ENCODE data around the gene SSNA1.

The SSNA1 gene

DNA sequence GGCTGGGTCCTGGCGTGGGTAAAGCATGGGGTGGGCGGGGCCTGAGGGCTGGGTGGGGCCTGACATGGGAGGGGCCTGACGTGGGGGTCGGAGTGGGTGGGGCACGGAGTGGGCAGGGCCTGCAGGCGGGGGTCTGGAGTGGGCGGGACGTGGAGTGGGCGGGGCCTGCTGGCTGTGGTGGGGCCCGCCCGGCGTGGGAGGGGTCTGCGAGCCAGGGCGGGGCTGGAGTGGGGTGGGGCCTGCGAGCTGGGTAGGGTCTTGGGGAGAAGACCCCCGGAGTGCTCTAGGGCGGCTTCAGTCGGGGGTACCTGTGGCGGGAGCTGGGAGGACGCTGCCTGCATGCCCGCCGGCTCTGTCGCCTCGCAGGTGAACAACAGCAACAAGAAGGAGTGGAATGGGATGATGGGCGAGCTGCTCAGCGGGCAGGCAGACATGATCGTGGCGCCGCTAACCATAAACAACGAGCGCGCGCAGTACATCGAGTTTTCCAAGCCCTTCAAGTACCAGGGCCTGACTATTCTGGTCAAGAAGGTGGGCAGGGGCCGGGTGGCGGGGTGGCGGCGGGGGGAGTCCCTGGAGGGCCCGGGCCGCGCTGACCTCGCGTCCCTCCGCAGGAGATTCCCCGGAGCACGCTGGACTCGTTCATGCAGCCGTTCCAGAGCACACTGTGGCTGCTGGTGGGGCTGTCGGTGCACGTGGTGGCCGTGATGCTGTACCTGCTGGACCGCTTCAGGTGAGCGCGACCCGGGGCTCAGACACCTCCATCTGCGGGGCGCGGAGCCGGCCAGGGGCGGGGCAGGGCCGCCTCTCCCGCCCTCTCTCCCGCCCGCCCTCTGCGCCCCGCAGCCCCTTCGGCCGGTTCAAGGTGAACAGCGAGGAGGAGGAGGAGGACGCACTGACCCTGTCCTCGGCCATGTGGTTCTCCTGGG lies 26.7 kb upstream of the SSNA1 start:
- no peak overlapping the region for H3K27ac Mint-ChIP-seq
- H3K4me3 Mint-ChIP-seq = no peak overlapping the region
- H3K9me3 Mint-ChIP-seq (ENCODE audit: low read depth) = no peaks in the 10 kb centered on the region
- H3K4me1 Mint-ChIP-seq (ENCODE audit: low read depth) = peaks cover 17% of the 10 kb centered on the region
- H3K36me3 Mint-ChIP-seq = no peaks in the 10 kb centered on the region
- H3K27me3 Mint-ChIP-seq = peaks cover 23% of the 10 kb centered on the region

GRCh38 chr9:137162505-137163364 lies 25.7 kb upstream of the SSNA1 start:
- no peak overlapping the region for H3K4me3 Mint-ChIP-seq
- H3K36me3 Mint-ChIP-seq = no peaks in the 10 kb centered on the region

DNA sequence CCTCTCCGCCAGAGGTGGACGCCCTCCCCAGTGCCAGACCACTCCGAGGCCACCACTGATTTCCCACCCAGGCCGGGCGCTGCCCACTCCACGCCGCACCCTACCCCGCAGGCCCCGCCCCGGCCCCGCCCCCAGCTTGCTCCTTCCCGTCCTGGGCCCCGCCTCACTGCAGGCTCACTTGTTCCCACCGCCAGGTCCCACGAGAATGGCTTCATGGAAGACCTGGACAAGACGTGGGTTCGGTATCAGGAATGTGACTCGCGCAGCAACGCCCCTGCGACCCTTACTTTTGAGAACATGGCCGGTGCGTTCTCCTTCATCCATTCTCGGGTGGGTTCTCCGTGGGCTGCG lies 25.1 kb upstream of the SSNA1 start:
- Mint-ChIP-seq H3K27ac (no peak overlapping the region), H3K9me3 (ENCODE audit: low read depth) (no peaks in the 10 kb centered on the region), H3K36me3 (no peaks in the 10 kb centered on the region), H3K27me3 (peaks cover 18% of the 10 kb centered on the region), H3K4me1 (ENCODE audit: low read depth) (peaks cover 9% of the 10 kb centered on the region), H3K4me3 (no peak overlapping the region)

More at GRCh38 chr9:137162505-137163364, 25.7 kb upstream of the SSNA1 start:
- Mint-ChIP-seq H3K4me1 (ENCODE audit: low read depth) (peaks cover 13% of the 10 kb centered on the region), H3K9me3 (ENCODE audit: low read depth) (no peaks in the 10 kb centered on the region), H3K27me3 (peaks cover 23% of the 10 kb centered on the region), H3K27ac (no peak overlapping the region)

GRCh38 chr9:137163805-137164204 lies 24.7 kb upstream of the SSNA1 start:
- Mint-ChIP-seq H3K36me3 (no peaks in the 10 kb centered on the region), H3K4me3 (no peak overlapping the region), H3K27ac (no peak overlapping the region), H3K9me3 (ENCODE audit: low read depth) (no peaks in the 10 kb centered on the region), H3K4me1 (ENCODE audit: low read depth) (peaks cover 6% of the 10 kb centered on the region), H3K27me3 (peaks cover 18% of the 10 kb centered on the region)

DNA sequence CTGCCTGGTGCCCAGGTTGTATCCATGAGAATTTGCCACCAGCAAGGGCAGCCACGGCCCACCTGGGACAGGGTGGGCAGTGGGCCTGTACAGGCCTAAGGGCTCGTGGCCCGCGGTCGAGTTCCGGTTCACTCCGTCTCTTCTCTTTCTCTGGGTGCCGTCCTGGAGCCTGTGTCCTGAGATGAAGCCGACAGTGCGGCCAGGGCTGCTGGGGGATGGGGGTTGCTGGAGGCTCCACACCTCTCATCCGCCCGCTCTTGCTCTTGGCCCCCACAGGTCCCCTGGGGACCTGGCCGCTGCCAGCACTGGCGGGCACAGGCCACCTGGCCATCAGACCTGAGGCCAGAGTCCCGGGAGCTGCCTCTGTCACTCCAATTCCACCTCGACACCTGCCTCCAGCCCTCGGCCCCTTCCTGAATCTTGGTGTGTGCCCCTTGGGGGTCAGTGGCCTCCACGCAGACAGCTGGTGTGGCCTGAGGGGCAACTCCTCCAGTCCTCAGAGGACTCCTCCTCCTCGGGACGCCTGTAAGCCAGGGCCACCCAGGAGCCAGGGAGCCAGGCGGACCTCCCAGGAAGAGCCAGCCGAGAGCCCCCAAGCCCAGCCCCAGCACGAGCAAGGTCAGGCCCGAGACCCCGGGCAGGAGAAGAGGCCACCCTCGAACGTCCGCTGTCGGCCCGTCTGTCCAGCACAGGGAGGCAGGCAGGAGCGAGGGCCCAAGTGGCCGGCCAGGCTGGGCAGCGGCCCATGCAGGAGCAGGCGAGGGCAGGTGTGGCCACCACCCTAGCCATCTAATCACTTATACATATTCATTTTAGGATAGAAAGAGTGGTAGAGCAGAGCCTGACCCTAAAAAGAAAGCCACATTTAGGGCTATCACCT lies 23.9 kb upstream of the SSNA1 start:
- H3K27me3 Mint-ChIP-seq = peaks cover 11% of the 10 kb centered on the region
- H3K4me3 Mint-ChIP-seq = no peak overlapping the region

GRCh38 chr9:137165250-137165836 lies 23.1 kb upstream of the SSNA1 start:
- Mint-ChIP-seq H3K4me1 (ENCODE audit: low read depth) (no peaks in the 10 kb centered on the region), H3K27me3 (peaks cover 8% of the 10 kb centered on the region), H3K9me3 (ENCODE audit: low read depth) (no peaks in the 10 kb centered on the region), H3K4me3 (no peak overlapping the region), H3K36me3 (no peaks in the 10 kb centered on the region), H3K27ac (no peak overlapping the region)

More for the DNA sequence above, 23.9 kb upstream of the SSNA1 start:
- no peaks in the 10 kb centered on the region for H3K9me3 Mint-ChIP-seq (ENCODE audit: low read depth)
- H3K36me3 Mint-ChIP-seq = no peaks in the 10 kb centered on the region
- no peak overlapping the region for H3K27ac Mint-ChIP-seq
- peaks cover 2% of the 10 kb centered on the region for H3K4me1 Mint-ChIP-seq (ENCODE audit: low read depth)

GRCh38 chr9:137166380-137167229 lies 21.9 kb upstream of the SSNA1 start:
- H3K4me3 Mint-ChIP-seq = peak overlapping the region; percentile 51

DNA sequence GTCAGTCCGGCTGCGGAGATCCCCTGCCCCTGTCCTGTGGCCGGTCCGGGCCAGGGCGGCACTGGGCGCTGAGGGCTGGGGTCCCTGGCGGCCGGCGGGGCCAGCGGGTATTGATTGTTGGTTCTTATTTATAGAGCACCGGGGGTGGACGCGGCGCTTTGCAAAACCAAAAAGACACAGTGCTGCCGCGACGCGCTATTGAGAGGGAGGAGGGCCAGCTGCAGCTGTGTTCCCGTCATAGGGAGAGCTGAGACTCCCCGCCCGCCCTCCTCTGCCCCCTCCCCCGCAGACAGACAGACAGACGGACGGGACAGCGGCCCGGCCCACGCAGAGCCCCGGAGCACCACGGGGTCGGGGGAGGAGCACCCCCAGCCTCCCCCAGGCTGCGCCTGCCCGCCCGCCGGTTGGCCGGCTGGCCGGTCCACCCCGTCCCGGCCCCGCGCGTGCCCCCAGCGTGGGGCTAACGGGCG lies 21.2 kb upstream of the SSNA1 start:
- no peaks in the 10 kb centered on the region for H3K4me1 Mint-ChIP-seq (ENCODE audit: low read depth)
- H3K36me3 Mint-ChIP-seq = no peaks in the 10 kb centered on the region
- no peak overlapping the region for H3K27ac Mint-ChIP-seq
- H3K4me3 Mint-ChIP-seq = no peak overlapping the region
- no peaks in the 10 kb centered on the region for H3K9me3 Mint-ChIP-seq (ENCODE audit: low read depth)
- H3K27me3 Mint-ChIP-seq = peaks cover 8% of the 10 kb centered on the region

More at GRCh38 chr9:137166380-137167229, 21.9 kb upstream of the SSNA1 start:
- Mint-ChIP-seq H3K36me3 (no peaks in the 10 kb centered on the region), H3K9me3 (ENCODE audit: low read depth) (no peaks in the 10 kb centered on the region), H3K27me3 (peaks cover 8% of the 10 kb centered on the region), H3K4me1 (ENCODE audit: low read depth) (no peaks in the 10 kb centered on the region), H3K27ac (no peak overlapping the region)

- no peak overlapping the region for H3K4me3 Mint-ChIP-seq
- H3K4me1 Mint-ChIP-seq (ENCODE audit: low read depth) = no peaks in the 10 kb centered on the region
- H3K27ac Mint-ChIP-seq = no peak overlapping the region
- no peaks in the 10 kb centered on the region for H3K36me3 Mint-ChIP-seq
- H3K9me3 Mint-ChIP-seq (ENCODE audit: low read depth) = no peaks in the 10 kb centered on the region
- H3K27me3 Mint-ChIP-seq = peaks cover 8% of the 10 kb centered on the region
These were observed 20.5 kb upstream of the SSNA1 start for GRCh38 chr9:137167747-137168572.

DNA sequence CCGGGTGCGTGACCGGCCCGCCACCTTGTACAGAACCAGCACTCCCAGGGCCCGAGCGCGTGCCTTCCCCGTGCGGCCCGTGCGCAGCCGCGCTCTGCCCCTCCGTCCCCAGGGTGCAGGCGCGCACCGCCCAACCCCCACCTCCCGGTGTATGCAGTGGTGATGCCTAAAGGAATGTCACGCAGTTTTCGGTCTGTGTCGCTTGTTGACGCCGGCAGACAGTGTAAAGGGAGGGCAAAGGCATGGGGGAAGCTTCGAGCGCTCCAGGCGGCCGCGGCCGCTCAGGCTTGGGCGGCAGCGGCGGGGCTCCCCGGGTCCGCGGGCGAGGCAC lies 19.9 kb upstream of the SSNA1 start:
- H3K4me1 Mint-ChIP-seq (ENCODE audit: low read depth) = no peaks in the 10 kb centered on the region
- H3K27ac Mint-ChIP-seq = no peak overlapping the region
- no peaks in the 10 kb centered on the region for H3K9me3 Mint-ChIP-seq (ENCODE audit: low read depth)
- H3K4me3 Mint-ChIP-seq = peak overlapping the region; percentile 23
- peaks cover 6% of the 10 kb centered on the region for H3K27me3 Mint-ChIP-seq
- H3K36me3 Mint-ChIP-seq = no peaks in the 10 kb centered on the region

- no peaks in the 10 kb centered on the region for H3K9me3 Mint-ChIP-seq (ENCODE audit: low read depth)
- peak overlapping the region; percentile 23 for H3K4me3 Mint-ChIP-seq
- H3K4me1 Mint-ChIP-seq (ENCODE audit: low read depth) = no peaks in the 10 kb centered on the region
- H3K27ac Mint-ChIP-seq = no peak overlapping the region
- H3K36me3 Mint-ChIP-seq = no peaks in the 10 kb centered on the region
- H3K27me3 Mint-ChIP-seq = peaks cover 4% of the 10 kb centered on the region
These were observed 19.3 kb upstream of the SSNA1 start for GRCh38 chr9:137168904-137169856.

DNA sequence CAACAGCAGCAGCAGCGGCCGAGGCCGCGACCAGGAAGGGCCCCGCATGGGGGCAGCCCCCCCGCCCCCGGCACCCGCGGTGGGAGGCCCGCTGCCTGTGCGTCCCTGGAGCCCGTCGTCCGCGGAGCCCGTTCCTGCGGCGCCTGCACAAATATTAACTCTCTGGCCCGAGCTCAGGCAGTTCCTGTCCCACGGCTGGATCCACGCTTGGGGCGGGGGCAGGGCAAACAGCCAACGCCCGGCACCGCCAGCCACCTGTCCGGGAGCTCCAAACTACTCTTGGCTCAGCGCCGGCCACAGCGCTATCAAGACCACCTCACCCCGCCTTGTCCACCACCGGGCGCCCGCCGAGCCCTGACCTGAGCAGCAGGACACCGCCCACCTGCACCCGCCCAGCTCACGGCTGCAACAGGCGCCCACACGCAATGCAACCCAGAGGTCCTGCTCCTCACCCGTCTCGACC lies 18.5 kb upstream of the SSNA1 start, which contains the start of gene LRRC26:
Gene LRRC26, minus strand, starts transcription at position 156 of the 463 bp plus-strand sequence. Its CDS starts 108 bp downstream, at position 48.
- H3K36me3 Mint-ChIP-seq = no peaks in the 10 kb centered on the region
- peaks cover 3% of the 10 kb centered on the region for H3K27me3 Mint-ChIP-seq
- H3K9me3 Mint-ChIP-seq (ENCODE audit: low read depth) = no peaks in the 10 kb centered on the region
- H3K27ac Mint-ChIP-seq = no peak within 1 kb of the TSS
- no peaks in the 10 kb centered on the region for H3K4me1 Mint-ChIP-seq (ENCODE audit: low read depth)
- no peak within 1 kb of the TSS for H3K4me3 Mint-ChIP-seq
